SIG-M5 (cell line): ENCODE results near the gene TIMM23B.
"Not testable (repeated sequence)": the region's sequence is repeated elsewhere in the genome, so short reads cannot be mapped to it uniquely, and the experiment has no call there.

Source experiments
- DNase-seq: peaks from one replicate; lab custom pipeline; 2025; lab: John Stamatoyannopoulos, UW

The TIMM23B gene

GRCh38 chr10:49977756-49978155, 35.9 kb downstream of the TIMM23B start:
- not testable (repeated sequence) for DNase-seq

- DNase-seq = not testable (repeated sequence)
Measured at GRCh38 chr10:49987207-49987606, 45.4 kb downstream of the TIMM23B start.

DNA sequence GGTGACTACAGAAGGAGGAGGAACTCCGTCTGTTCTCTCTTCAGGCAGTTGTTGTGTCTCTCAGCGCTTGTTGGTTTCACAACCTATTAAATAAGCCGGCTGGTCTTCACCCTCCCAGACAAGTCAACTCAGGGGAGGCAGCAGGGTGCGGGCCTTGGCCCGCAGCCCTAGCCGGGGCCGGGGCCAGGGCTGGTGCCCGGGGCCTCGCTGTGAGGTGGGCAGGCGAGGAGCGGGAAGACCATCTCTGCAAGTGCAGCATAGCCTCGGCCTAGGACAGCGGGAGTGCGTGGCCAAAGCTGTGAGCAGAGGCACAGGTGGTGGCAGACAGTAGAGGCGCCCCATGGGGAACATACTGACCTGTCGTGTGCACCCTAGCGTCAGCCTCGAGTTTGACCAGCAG, 46.5 kb downstream of the TIMM23B start, which contains the start of gene AGAP6:
AGAP6 (plus strand) TSS at position 31 of the 400 bp plus-strand sequence; CDS start at position 341, 310 bp downstream.
- not testable (repeated sequence) for DNase-seq

DNA sequence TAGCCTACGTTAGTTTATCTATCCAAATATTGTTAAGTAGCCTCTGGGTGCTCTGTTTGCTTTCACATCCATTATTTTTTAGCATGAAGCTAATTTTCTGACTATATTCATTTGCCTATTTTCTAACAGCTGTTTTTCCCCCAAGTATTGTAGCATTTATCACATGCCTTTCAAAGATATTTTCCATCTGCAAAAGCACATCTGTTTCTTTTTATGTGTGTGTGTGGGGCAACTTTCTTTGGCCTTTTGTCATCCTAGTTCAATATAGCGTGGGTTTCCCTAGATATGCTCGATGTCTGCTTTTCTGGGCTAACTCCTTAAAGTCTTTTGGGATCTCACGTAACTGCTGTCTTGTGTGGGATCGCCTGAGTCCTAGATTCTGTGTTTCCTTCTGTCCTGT, 53.5 kb downstream of the TIMM23B start:
- DNase-seq = not testable (repeated sequence)

- not testable (repeated sequence) for DNase-seq
Measured at GRCh38 chr10:50014024-50014423, 72.2 kb downstream of the TIMM23B start.

DNA sequence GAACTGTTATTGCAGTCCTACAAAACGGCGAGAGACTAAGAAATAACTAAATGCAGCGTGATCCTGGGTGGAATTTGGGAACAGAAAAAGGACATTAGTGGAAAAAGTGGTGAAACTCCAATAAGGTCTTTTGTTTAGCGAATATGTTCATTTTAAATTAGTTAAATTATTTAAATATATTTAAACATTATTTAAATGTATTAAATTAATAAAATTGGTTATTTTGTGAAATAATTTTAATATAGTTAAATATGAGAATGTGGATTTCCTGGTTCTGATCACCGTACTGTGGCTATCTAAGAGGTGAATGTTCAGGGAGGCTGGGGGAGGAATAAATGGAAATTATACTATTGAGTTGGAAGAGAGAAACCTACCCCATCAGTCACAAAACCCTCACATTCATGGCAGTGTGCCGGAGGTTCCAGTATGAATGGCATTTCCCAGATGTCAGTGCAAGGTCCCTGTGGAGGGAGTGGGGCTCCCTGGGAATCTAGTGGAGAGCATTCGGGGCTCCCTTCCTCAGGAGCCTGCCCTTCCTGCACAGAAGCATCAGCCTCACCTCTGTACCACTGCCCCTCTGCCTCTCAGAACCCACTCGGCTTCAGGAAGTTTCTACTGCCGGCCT, 73.9 kb downstream of the TIMM23B start:
- not testable (repeated sequence) for DNase-seq

DNA sequence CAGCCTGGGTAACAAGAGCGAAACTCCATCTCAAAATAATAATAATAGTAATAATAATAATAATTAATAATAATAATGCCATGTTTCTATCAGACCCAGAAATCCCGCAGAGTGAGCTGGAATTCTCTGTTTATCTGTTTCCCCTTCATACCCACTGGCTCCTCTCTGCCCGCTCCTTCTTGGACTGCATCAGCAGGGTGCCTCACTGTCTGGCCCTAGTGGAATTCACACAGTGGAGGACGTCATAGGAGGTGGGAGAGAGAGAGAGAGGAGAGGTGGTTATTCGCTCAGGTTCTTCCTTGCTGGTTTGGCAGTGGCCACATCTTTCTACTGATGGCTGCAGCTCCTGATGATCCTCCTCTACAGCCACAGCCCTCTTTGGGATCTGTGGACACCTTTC, 75.1 kb downstream of the TIMM23B start:
- DNase-seq = not testable (repeated sequence)

- not testable (repeated sequence) for DNase-seq
Measured at GRCh38 chr10:50017646-50018045, 75.8 kb downstream of the TIMM23B start.

DNA sequence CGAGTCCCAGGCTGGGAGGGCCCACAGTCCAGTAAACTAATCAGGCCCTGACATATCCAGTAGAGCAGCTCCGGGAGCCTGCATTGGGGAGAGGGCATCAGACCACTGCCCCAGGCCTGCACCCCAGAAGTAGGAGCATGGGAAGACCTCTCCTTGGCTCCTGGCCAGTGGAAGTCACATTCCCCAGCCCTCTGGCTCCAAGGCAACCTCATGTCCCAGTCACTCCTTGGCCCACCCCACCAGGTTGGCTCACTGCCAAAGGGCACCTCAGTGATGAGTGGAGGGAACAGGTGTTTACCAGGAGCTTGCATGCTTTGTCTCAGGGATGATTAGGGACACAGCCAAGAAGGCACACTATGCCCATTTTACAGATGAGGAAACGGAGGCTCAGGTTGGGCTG, 77.4 kb downstream of the TIMM23B start:
- not testable (repeated sequence) for DNase-seq

GRCh38 chr10:50020451-50021024, 78.7 kb downstream of the TIMM23B start:
- DNase-seq = not testable (repeated sequence)

DNA sequence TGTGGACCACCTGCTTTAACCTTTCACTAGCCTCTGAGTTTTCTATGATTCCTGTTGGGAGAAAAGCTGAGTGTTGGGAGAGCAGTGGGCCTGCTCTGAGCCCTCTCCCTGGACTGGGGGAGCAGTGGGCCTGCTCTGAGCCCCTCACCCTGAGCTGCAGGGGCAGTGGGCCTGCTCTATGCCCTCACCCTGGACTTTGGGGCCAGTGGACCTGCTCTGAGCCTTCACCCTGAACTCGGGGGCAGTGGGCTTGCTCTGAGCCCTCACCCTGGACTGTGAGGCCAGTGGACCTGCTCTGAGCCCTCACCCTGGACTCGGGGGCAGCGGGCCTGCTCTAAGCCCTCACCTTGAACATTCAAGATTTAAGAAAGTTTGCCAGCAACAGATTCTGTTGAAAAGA, 79.8 kb downstream of the TIMM23B start:
- DNase-seq = no peak
